HS-5 (cell line): ENCODE data around the gene UNC119B.
"Not testable (repeated sequence)": the region's sequence is repeated elsewhere in the genome, so short reads cannot be mapped to it uniquely, and the experiment has no call there.

ENCODE experiments used
- DNase-seq: peaks from one replicate; pipeline ENCODE4 v3.0.0-alpha.2; 2012; ENCODE audit warnings: low read depth

Gene UNC119B

DNA sequence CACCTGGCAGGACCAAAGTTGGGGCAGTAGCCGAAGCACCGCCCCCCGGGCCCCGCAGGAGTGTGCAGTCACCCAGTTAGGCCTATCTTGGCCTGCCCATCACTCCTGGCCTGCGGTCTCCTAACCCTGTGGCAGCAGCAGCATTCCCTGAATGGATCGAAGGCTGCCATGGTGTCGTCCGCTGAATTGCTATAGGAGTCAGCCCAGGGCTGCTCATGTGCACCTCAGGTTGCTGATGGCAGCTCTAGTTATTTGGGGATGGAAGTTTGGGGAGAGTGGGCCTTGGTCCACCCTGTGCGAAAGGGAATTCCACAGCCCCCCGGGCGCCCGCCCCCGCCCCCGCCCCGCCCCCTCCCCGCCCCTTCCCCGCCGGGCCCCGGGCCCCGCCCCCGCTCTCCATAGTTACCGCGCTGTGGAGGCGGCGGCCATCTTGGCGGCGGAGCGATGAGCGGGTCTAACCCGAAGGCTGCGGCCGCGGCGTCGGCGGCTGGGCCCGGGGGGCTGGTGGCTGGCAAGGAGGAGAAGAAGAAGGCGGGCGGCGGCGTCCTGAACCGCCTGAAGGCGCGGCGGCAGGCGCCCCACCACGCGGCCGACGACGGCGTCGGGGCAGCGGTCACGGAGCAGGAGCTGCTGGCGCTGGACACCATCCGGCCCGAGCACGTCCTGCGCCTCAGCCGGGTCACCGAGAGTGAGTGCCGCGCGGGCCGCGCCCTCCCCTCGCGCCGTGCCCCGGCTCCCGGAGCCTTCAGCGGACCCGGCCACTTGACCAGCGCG lies at the start of gene UNC119B:
Gene UNC119B, plus strand, starts transcription at position 428 of the 774 bp plus-strand sequence. Its CDS starts 17 bp downstream, at position 445.
- no peak for DNase-seq

DNA sequence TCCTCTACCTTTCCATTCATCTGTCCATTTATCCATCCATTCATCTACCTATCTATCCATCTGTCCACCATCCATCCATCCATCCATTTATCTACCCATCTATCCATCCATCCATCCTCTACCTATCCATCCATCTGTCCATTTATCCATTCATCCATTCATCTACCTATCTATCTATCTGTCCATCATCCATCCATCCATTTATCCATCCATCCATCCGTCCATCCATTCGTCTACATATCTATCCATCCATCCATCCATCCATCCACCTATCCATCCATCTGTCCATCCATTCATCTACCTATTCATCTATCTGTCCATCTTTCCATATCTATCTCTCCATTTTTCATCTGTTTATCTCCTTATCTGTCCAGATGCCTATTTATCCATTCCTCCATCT lies 48.8 kb upstream of the UNC119B start:
- DNase-seq: no peak

DNA sequence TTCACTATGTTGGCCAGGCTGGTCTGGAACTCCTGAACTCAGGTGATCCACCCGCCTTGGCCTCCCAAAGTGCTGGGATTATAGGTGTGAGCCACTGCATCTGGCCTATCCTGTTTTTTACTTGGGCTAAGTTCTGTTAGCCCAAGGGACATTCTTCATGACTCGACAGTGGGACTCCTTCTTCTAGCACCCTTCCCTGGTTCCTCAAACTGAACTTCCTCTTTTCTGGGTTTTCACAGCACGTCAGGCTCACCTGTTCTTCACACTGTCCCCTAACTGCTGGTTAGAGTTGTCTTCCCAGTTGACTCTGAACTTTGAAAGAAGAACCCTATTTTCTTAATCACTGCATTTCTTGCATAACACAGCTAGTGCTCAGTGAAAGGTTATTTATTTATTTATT lies 47.4 kb upstream of the UNC119B start:
- no peak for DNase-seq

DNA sequence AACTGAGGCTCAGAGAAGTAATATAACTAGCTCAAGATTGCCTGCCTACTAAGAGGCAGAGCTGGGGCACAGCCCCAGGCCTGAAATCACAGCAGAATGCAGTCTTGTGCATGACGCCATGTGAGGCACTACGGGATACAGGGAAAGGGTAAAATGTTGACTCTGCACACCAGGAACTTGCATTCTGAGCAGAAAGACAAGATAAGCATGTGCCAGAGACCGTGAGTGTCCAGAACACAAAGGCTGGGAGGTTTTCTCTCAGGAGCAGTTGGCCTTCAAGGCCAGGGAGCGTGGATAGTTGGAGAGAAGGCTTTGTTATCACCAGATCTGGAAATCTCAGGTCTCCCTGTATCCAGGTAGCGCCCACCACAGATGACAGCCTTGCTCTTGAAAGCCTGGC lies 46.5 kb upstream of the UNC119B start:
- no peak for DNase-seq

DNA sequence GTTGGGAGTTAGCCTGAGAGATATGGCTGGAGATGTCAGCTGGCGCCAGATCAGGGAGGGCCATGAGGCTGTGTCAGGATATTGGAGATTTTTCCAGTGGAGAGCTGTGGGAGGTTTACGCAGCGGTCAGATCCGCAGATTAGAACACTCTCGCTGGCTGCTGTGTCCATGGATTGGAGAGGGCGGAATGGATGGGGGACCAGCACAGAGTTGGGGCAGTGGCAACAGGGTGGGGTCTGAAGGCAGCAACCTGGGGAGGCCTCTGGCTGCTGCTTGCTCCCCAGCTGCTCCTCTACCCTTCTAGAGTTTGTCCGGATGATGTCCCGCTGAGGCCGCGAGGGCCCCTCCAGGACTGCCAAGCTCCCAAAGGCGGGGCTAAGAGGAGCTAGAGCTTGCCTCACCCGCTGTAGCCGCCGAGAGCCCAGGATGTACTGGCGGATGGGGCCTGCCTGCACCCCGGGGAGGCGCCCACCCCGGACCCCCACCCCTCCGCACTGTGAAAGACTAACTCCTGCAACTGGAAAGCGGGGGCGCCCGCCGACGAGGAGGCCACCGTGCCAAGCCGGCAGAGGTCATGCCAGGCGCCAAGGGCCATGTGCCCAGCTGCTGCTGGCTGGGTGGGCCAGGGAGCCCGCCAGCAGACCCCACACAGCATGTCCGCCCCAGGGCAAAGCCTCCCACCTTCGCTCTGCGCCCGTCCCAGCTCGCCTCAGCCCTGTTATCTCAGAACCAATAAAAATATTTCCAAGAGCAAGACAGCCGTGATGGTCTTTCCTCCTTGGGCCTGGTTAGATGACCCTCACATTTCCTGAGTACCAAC lies 43.5 kb upstream of the UNC119B start:
- DNase-seq: no peak

DNA sequence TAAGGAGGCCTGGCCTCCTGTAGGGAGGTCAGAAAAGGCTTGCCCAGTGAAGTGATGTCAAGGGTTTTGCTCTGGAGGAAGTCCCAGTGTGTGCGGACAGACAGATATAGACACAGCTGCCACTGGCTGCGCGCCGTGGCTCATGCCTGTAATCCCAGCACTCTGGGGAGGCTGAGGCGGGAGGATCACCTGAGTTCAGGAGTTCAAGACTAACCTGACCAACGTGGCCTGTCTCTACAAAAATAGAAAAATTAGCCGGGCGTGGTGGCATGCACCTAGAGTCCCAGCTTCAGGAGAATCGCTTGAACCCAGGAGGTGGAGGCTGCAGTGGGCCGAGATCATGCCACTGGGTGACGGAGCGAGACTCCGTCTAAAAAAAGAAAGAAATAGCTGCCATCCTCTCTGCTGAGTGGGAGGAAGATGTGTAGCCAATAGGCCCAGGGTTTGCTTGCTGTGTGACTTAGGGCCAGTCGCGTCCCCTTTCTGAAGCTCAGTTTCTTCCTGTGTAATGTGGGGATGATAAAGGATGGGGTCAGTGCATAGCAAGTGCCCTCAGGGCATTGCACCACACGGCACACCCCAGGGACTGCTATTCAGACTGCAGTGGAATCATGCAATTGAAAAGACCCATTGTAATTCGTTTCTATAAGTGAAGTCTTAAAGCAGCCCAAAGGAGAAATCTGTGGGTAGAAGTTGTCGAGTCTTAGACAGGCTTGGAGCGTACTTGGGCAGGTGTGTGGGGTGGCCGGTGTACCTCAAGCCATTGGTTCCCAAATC lies 42.0 kb upstream of the UNC119B start:
- DNase-seq: no peak

DNA sequence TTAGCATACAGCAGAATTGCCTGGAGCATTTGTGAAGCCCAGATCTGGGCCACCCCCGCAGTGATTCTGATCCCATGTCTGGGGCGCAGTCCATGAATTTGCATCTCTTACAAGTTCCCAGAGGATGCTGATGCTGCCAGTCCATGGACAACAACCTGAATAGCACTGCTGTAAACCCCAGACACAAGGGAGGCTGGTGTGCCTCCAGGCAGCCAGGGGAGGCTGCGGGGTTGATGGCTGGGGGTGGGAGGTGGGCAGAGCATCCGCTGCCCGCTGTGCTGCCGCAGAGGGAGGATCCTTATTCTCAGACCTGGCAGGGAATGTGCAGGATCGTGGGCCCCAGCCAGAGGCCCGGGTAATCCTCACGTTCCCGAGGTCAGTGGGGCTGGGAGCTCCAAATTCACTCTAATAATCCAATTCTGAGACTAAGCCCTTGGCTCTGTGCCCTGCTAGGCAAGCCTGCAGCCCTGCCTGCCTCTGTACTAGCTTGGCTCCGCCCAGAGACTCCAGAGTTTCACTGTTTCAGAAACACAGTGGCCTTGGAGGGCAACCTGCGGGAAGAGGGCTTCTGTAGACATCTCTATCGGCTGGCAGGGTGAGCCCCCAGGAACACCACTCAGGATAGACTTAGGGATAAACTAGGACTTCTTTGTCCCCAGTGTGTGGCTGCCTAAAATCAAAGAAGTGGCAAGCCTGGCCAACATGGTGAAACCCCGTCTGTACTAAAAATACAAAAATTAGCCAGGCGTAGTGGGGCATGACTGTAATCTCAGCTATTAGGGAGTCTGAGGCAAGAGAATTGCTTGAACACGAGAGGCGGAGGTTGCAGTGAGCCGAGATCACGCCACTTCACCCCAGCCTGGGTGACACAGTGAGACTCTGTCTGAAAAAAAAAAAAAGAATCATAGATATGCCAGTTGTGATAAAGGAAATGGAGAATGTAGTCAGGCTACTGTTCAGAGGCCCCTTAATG lies 41.1 kb upstream of the UNC119B start:
- DNase-seq: no peak

DNA sequence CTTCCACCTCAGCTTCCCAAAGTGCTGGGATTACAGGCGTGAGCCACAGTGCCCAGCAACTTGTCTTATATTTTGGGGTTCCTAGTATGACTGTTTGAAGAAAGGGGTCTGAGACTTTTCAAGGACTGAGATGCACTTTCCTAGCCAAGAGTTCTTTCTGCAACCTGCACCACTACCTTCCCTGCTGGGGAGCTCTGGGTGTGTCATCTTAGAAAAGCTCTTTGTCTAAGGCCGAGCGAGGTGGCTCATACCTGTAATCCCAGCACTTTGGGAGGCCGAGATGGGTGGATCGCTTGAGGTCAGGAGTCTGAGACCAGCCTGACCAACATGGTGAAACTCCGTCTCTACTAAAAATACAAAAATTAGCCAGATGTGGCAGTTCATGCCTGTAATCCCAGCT lies 40.0 kb upstream of the UNC119B start:
- DNase-seq: not testable (repeated sequence)

DNA sequence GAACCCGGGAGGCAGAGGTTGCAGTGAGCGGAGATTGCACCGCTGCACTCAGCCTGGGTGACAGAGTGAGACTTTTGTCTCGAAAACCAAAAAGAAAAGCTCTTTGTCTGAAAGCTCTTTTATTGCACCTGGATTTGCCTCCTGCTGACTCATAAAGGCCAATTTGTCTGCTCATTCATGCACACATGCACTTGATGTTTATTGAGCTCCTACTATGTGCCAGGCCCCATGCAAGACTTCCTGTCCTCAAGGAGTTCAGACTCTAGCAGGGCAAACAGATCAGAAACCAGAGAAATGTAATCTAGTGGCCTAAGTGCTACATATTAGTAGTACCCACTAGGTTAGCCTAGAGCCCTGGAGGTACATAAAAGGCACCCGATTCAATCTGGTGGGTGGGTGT lies 39.6 kb upstream of the UNC119B start:
- DNase-seq: no peak

DNA sequence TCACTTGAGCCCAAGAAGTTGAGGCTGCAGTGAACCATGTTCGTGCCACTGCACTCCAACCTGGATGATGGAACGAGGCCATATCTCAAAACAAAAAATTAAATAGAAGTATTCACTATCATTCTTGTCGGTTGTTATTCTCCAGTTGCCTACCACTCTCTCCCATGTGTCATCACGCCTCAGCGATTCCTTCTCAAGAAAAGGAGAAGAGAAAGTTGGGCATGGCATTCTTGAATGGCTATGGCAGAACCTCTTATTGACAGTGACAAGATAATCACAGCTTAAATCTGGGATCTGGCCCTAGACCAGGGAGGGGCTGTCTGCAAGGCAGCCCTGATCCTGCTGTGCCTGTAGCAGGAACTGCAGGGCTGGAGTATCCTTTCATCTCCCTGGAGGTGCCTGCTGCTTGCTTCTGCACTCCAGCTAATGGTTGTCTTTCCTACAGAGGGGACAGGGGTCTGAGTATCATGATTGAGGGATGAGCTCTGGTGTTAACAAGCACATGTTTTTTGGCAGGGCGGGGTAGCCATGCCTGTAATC lies 36.1 kb upstream of the UNC119B start:
- DNase-seq: no peak

DNA sequence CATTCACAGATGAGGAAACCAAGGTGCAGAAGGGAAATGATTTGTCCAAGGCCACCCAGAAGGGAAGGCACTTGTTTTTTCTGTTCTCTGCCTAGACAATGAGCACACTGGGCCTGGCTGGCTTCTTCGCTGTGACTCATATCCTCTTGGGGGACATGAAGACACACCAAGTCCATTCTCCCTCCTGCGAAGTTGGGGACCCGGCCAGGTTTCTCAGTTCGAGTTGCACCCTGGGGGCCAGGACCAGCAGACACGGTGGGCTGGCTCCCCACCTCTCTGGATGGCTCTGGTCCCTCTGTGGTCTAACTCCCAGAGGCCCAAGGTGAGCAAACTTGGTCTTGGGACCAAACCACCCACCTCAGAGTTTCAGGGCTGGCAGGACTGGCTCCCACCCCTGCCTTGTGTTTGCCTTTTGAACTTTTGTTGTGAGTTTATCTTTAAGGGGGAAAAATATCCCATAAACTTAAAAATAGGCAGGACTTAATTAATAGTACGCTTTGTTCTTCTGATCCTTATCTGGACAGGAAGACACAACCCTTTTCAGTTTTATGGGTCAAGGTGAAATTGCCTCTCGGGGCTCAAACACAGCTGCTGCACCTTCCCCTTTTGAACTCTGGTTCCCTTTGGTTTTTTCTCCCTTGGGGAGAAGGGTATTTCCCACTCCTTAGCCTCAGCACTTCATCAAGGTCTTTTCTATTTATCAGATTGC lies 32.3 kb upstream of the UNC119B start:
- DNase-seq: no peak

DNA sequence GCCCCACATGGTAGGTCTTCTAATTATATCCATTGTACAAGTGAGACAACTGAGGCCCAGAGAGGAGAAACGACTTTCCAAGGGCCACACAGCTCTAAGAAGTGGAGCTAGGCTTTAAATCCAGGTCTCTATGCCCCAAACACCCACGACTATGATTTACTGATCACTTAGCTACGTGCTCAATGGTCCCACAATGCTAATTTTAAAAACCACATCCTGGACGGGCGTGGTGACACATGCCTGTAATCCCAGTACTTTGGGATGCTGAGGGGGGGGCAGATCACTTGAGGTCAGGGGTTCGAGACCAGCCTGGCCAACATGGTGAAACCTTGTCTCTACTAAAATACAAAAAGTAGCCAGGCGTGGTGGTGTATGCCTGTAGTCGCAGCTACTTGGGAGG lies 31.7 kb upstream of the UNC119B start:
- DNase-seq: no peak

DNA sequence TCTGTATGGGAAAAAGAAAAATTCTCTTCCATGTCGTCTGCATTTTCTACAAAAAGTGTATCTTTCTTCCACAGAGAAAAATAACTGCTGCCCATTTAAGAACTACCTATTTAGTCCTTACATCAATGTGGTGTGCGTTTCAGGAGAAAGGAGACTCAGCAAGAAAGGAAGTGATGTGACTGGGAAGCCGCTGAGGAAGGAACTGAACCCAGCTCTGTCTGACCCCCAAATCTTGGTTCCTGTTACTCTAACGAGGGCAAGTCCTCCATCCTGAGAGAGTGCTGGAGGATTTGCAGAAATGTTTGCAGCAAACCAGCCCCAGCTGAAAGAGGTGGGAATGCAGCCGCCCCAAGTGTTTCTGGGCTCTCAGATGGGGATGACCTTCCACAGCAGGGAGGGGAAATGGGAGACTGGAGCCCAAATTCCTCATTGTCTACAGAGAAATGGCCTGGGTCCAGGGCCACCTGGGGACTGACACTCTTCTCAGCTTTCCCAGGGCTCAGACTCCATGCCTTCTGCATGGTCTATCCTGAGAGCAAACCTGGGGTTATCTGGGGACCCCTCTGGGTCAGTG lies 30.0 kb upstream of the UNC119B start:
- DNase-seq: no peak

DNA sequence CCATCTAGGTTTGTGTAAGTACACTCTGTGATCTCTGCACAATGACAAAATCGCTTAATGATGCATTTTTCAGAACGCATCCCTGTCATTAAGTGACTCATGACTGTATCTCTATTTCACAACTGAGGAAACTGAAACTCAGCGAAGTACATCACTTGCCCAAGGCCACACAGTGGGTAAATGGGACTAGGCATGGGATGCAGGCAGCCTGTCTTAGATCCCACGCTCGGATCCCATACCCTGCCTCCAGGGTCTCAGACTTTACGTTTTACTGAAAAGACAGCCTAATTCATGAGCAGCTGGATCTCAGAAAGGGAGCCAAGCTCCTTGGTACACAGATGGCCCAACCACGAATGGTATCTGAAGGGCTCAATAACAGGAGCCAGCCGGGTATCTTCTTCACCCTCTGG lies 25.7 kb upstream of the UNC119B start:
- DNase-seq: no peak

DNA sequence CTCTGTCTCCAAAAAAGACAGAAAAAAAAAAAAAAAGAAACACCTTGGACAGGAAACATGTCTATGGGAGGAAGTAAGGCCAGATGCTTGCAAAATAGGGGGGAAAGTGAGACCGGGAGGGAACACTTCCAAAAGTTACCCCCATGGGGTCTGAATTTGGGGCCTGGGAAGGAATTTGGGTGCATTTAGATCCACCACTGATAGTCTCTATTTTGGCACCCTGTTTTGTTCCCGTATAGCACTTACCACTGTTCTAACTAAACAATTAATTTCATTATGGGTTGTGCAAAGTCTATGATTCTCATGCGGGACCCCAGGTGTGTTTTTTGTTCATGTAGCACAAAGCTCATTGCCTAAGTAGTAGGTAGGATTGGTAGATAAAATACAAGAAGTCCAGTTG lies 24.7 kb upstream of the UNC119B start:
- no peak for DNase-seq

DNA sequence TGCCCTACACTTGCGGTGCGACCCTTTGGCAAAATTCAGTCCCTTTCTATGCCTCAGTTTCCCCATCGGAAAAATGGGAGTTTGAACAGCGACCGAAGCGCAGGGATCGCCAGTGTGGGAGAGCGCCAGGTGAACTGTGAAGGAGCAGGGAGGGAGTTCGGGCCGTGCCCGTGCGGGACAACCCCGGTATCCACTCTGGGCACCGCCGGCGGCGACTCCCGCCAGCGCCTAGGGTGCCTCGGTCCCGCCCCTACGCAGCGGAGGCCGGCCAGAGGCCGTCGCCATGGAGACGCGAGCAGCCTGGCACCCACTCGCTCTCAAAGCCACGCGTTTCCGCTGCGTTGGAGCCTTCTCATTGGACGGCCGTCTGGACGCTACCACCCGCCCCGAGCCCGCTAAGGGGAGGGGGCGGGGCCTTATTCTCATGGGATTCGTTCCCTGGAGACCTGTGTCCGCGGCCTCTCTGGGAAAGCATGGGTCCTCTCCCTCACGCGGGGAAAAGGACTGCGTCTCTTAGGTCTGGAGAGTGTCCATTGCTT lies 24.0 kb upstream of the UNC119B start:
- no peak for DNase-seq

DNA sequence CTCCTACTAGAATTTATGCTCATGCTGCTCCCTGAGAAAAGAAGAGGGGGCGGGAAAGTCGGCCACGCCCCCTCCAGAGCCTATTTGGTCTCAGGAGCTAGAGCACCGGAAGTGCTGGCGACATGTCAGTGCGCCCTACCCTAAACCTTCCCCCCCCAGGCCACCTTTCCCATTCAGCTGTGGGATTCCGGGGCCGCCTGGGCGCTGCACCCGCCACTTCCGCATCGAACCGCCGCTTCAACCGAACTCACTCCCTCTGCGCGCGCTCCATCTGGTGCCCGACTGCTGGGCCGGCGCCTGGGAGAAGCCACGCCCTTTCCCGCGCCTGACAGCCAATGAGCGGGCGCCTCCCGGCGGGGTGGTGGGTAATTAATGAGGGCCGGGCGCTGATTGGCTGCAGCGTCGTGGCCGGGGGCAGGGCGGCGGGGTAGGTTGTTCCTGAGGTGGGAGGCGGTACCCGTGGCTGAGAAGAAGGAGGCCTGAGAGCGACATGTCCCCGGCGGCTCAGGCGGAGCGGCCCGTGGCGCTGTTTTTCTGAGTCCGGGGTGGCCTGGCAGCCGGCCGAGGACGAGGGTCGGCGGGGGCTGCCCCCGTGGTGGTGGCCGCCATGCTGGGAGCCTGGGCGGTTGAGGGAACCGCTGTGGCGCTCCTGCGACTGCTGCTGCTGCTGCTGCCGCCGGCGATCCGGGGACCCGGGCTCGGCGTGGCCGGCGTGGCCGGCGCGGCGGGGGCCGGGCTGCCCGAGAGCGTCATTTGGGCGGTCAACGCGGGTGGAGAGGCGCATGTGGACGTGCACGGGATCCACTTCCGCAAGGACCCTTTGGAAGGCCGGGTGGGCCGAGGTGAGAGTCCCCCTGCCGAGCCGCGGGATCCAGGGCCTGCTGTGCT lies 23.3 kb upstream of the UNC119B start, which contains the start of gene MLEC:
Gene MLEC, plus strand, starts transcription at position 460 of the 888 bp plus-strand sequence. Its CDS starts 148 bp downstream, at position 608.
- DNase-seq: peak; percentile 94

DNA sequence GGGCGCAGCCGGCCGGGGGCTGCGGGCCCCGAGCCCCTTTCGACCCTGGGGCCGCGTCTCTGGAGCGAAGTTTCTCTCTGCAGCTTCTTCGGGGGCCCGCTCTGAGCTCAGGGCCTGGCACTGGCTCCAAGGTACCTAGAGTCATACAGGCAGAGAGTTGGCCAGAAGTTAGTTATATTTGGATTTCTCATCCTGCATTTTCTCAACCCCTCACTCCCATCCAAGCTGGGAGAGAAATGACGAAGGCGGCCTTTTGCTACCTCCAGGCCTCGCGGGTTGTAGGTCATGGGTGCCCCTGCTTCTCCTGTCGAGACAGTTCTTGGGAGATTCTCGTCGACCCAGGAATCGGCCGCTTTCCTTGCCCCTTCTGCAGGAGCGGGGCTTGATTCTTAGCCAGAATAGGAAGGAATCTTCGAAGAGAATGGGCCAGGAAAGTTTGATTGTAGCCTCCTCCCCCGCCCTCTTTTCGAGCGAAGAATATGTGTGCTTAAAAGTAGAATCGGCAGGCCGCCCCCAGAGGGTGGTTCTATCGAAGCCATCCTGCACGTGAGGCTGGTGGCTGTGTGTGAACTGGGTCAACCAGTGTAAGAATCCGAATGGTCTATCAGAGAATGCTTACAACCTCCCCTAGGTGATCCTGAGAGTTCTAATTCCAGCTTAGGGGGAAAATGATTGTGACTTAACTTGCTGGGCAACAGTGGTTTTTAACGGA lies 22.5 kb upstream of the UNC119B start:
- no peak for DNase-seq
